Brain microvascular endothelial cell (primary cell): ENCODE results near the gene SSTR1.

Experiments
- DNase-seq: peaks from one replicate; pipeline ENCODE4 v3.0.0-alpha.2; 2020
- H3K27ac ChIP-seq: fragments of 250-450 bp; sonication (Bioruptor Pico); 2 replicates; pipeline ENCODE4 v1.5.1; 2020; ENCODE audit warnings: mild to moderate bottlenecking, moderate library complexity
- H3K27me3 ChIP-seq: fragments of 250-450 bp; sonication (Bioruptor Pico); replicated peaks from 2 replicates; pipeline ENCODE4 v1.5.1; 2020; ENCODE audit warnings: mild to moderate bottlenecking
- H3K36me3 ChIP-seq: fragments of 250-450 bp; sonication (Bioruptor Pico); replicated peaks from 2 replicates; pipeline ENCODE4 v1.5.1; 2020; ENCODE audit warnings: mild to moderate bottlenecking
- H3K4me3 ChIP-seq: 2 replicates; pipeline ENCODE4 v1.5.1; 2011; ENCODE audit warnings: low read depth, mild to moderate bottlenecking, control low read depth, low read length, moderate library complexity
- in situ Hi-C: cut with HindIII; loops from 2 replicates; pipeline ENCODE4 v1.10.0; 2017; ENCODE audit warnings: low sequenced_read_pairs, low pct_ligation_motif_present
- TF ChIP-seq, protein P1 (sequence below): IDR thresholded peaks from 2 replicates; pipeline ENCODE4 v1.5.1; 2011; ENCODE audit warnings: low read depth, mild to moderate bottlenecking, moderate library complexity, low read length, control low read depth, inconsistent platforms; ENCODE audit errors: missing control alignments

The SSTR1 gene

DNA sequence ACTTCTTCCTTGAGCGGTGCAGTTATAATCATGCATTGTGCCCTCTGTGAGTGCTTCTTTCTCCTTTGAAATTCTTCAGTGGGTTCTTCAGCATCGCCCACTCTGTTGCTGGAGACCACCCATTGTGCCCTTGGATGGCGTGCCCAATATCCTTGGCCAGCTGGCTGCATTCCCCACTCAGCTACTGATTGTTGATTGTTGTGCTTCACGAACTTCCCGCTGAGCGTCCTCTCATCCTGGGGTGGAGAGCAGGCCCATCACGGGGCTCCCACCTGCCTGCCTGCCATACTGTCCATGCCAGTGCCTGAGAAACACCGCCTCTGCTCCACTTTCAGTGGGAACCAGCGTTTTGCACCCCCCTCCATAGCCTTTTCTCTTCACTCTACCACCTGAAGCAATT, 8.6 kb upstream of the SSTR1 start:
- DNase-seq = no peak
- H3K4me3 ChIP-seq = no peak overlapping the region
- H3K27me3 ChIP-seq = no peaks in the 10 kb centered on the region
- H3K36me3 ChIP-seq = no peaks in the 10 kb centered on the region
- in situ Hi-C loops = no loop called here
- TF ChIP-seq, protein P1, sequence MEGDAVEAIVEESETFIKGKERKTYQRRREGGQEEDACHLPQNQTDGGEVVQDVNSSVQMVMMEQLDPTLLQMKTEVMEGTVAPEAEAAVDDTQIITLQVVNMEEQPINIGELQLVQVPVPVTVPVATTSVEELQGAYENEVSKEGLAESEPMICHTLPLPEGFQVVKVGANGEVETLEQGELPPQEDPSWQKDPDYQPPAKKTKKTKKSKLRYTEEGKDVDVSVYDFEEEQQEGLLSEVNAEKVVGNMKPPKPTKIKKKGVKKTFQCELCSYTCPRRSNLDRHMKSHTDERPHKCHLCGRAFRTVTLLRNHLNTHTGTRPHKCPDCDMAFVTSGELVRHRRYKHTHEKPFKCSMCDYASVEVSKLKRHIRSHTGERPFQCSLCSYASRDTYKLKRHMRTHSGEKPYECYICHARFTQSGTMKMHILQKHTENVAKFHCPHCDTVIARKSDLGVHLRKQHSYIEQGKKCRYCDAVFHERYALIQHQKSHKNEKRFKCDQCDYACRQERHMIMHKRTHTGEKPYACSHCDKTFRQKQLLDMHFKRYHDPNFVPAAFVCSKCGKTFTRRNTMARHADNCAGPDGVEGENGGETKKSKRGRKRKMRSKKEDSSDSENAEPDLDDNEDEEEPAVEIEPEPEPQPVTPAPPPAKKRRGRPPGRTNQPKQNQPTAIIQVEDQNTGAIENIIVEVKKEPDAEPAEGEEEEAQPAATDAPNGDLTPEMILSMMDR = no peak
- no peak overlapping the region for H3K27ac ChIP-seq

DNA sequence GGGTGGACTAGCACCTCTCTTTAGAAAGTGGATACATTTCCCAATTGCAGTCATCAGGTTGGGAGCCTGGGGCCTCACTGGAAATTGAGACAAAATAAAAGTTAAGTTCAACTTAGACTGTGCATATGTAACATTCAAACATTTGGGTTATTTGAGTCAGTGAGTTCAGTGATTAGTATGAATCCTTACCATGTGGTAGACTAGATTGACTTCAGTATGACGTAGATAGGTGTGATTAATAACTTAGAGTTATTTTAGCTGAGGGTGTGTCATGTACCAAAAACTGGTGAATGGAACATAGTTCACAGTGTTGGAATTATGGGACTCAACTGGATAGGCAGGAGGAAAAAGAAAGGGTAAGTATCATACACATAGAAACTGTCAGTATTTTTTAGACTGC, 8.0 kb upstream of the SSTR1 start:
- in situ Hi-C loops = no loop called here
- Histone ChIP-seq H3K36me3 (no peaks in the 10 kb centered on the region), H3K4me3 (no peak overlapping the region), H3K27ac (no peak overlapping the region), H3K27me3 (no peaks in the 10 kb centered on the region)
- no peak for DNase-seq
- TF ChIP-seq, protein P1 = no peak

DNA sequence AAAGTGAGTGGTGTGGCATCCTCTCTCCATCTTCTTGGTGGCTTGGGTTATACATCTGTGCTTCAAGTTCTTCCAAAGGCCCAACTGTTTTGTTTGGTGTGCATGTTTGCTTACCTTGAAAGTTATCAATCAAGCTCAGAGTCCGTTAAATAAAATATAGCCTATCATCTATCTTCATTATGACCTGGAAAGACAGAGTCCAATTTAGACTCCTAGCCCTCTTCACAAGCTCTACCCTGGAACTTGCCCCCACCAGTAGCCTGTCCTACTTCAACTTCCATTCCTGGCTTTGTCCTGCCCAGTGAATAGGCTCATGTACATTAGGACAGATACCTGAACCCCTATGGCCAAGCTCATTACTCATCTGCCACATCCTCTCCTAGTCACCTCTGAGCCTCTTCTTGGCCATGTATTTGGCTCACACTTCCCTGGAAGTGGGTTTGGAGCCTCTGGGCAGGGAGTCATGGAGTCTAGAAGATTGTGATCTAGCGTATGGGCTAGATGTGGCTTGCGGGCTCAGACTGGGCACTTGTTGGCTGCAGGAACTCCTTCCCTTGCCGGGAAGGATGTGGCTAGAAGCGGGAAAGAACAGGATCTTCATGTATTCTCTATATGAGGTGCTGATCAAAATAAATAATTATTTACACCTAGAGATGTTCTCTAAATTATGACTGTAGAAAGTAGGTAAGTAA, 6.4 kb upstream of the SSTR1 start:
- no peak overlapping the region for H3K27ac ChIP-seq
- TF ChIP-seq, protein P1 = no peak

DNA sequence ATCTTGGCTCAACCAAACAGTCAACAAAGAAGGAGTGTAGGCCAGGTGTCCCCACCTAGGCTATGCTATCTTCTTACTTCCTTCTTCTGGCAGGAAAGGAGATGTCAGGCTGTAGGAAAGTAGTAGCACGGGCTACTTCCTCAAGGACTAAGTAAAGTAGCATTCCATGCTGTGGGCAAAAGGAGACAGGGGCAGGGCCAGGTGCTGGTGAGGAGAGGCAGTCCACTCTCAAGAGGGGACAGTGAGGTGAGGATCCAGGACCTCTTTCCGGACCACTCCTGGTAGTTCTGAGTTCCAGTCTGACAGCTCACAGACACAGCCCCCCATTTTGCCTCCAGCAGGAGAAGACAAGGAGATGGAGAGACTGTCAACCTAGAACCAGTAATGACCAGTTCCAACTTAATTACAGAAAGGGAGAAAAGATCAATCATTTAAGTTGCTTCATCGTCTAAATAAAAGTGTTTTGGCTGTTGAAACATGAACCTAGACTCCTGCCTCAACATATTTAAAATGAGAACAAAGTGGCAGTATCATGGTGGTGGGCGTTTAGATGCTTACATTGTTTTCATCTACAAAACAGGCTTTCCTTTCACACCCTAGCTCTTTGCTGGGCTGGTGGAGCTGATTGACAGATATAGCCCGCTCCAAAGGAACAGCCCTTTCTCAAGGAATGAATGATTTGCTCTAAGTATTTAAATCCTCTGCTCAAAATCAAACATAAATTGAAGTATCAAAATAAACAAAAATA, 5.1 kb upstream of the SSTR1 start:
- in situ Hi-C loops = no loop called here
- DNase-seq = no peak
- H3K27me3 ChIP-seq = no peaks in the 10 kb centered on the region
- TF ChIP-seq, protein P1 = no peak
- H3K27ac ChIP-seq = no peak overlapping the region
- no peak overlapping the region for H3K4me3 ChIP-seq
- no peaks in the 10 kb centered on the region for H3K36me3 ChIP-seq

More for the DNA sequence above, 6.4 kb upstream of the SSTR1 start:
- Histone ChIP-seq H3K36me3 (no peaks in the 10 kb centered on the region), H3K4me3 (no peak overlapping the region), H3K27me3 (no peaks in the 10 kb centered on the region)
- no peak for DNase-seq
- in situ Hi-C loops = no loop called here

DNA sequence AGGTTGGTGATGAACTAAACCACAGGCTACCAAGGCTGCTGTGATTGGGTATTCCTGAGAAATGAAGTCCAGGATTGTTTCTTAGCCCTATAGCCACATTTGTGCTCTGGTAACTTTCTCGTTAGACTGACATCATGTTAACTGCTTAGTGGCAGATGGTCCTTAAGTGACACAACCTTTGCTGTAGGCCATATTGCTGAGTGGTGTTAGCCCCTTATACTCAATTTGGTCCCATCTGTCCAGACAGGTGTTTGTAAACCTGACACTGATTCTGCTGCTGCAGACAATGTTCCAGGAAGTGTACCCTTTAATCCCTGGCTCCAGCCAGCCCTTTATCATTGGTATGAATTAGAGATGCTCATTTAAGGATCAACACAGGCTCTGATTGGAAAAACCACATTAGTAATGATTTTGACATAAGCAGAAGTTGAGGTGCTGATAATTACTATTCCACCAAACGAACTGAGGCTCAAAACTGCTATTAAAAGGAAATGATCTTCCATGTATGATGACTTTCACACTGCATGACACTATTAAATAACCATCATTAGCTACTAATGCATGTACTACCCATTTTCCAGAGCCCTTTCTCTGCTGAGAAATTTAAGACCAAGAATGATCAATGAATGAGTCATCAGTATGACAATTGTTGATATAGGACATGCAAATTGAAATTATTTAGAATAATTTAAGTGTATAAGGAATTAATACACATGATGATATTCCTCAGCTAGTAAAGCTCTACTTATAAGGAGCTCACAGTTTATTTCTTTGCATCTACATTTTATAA, 3.6 kb upstream of the SSTR1 start:
- Histone ChIP-seq H3K27me3 (peaks cover 9% of the 10 kb centered on the region), H3K4me3 (no peak overlapping the region), H3K36me3 (no peaks in the 10 kb centered on the region), H3K27ac (no peak overlapping the region)
- no peak for DNase-seq
- in situ Hi-C loops = no loop called here
- TF ChIP-seq, protein P1 = no peak
